ENCODE results near the gene SLC16A6.

SLC16A6 gene

DNA sequence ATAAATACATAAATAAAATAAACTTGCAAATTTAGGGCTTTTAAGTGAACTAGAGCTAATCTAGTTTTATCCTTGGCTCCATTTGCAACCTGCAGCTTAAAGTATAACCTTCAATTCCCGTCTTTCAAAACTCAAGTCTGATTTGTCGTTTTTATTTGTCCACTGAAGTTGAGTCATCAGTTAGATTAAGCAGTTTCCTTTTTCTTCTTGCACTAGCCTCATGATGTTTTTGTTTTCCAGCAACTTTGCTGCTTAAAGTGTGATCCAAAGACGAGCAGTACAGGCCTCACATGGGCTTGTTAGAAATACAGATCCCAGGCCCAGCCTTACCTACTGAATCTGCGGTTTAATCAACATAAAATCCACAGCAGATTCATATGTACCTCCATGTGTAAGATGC lies 14.2 kb upstream of the SLC16A6 start:
- CTCF ChIA-PET: no interaction called here

DNA sequence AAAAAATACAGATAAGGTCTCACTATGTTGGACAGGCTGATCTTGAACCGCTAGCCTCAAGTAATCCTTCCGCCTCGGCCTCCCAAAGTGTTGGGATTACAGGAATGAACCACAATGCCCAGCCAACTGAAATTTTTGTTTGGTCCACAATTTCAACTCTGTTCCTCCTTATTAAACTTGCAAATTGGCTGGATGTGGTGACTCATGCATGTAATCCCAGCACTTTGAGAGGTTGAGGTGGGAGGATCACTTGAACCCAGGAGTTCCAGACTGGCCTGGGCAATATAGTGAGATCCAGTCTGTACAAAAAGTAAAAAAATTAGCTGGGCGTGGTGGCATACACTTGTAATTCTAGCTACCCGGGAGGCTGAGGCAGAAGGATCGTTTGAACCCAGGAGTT lies 13.8 kb upstream of the SLC16A6 start:
- TF ChIP-seq, protein P1, sequence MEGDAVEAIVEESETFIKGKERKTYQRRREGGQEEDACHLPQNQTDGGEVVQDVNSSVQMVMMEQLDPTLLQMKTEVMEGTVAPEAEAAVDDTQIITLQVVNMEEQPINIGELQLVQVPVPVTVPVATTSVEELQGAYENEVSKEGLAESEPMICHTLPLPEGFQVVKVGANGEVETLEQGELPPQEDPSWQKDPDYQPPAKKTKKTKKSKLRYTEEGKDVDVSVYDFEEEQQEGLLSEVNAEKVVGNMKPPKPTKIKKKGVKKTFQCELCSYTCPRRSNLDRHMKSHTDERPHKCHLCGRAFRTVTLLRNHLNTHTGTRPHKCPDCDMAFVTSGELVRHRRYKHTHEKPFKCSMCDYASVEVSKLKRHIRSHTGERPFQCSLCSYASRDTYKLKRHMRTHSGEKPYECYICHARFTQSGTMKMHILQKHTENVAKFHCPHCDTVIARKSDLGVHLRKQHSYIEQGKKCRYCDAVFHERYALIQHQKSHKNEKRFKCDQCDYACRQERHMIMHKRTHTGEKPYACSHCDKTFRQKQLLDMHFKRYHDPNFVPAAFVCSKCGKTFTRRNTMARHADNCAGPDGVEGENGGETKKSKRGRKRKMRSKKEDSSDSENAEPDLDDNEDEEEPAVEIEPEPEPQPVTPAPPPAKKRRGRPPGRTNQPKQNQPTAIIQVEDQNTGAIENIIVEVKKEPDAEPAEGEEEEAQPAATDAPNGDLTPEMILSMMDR (IDR thresholded peaks at IDR 0.05; ENCODE audit: insufficient read depth, low read length, missing control alignments): no peak
- H3K4me3 ChIP-seq (ENCODE audit: low read depth, low read length): no peak overlapping the region
- DNase-seq (ENCODE audit: low read depth, low spot score): no peak
- ChIA-PET POLR2A (no interaction called here), CTCF (no interaction called here)

More for the DNA sequence above, 14.2 kb upstream of the SLC16A6 start:
- TF ChIP-seq, protein P1 (IDR thresholded peaks at IDR 0.05; ENCODE audit: insufficient read depth, low read length, missing control alignments): no peak
- POLR2A ChIA-PET: no interaction called here
- H3K4me3 ChIP-seq (ENCODE audit: low read depth, low read length): no peak overlapping the region
- no peak for DNase-seq (ENCODE audit: low read depth, low spot score)

DNA sequence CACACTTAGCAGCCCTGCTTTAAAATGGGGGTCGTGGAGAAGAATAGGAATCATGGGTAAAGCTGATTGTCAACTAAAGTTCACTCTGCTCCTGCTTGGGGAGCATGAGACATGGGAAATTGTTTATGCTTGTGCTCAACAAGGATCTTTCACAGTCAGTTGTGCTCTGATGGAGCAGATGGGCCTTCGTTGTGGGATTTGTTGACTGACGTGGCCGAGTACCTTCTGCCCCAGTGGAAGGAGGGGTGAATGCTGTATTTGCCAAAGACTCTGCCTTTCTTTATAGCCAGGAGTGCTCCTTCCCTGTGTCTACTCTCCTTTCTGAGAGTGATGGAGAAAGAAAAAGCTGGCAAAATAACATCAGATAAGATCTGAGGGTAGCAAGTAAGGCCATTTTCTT lies 11.7 kb upstream of the SLC16A6 start:
- no peak for DNase-seq (ENCODE audit: low read depth, low spot score)
- ChIA-PET POLR2A (no interaction called here), CTCF (interaction anchor here (1.3 to 1.6 kb wide), 2 partner anchors 22 to 97 kb away, joined by 3 to 4 read pairs; no protein-coding TSS in a partner anchor)
- no peak overlapping the region for H3K4me3 ChIP-seq (ENCODE audit: low read depth, low read length)
- TF ChIP-seq, protein P1 (IDR thresholded peaks at IDR 0.05; ENCODE audit: insufficient read depth, low read length, missing control alignments): no peak

DNA sequence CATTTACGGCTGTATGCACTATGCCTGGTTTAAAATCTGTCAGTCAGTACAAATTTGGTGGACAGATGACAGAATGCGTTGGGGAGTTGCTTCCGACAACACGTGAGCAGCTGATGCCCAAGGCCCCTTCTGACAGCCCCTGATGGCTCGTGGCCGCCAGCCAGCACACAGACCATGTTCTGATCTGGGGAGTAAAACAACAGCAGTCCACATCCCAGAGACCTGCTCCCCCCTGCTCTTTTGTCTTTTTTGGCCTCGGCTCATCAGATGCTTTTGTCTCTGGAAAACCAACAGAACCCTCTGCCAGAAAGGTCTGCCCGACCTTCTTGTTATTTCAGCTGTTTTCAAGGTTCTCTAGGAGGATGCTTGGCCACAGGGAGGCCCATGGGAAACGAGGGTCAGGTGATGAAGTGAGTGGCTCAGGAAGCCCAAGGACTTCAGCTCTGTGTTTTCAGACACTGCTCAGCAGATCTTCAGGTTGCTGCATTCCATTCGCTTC lies 11.2 kb upstream of the SLC16A6 start:
- no peak for DNase-seq (ENCODE audit: low read depth, low spot score)
- TF ChIP-seq, protein P1 (IDR thresholded peaks at IDR 0.05; ENCODE audit: insufficient read depth, low read length, missing control alignments): no peak
- CTCF ChIA-PET: interaction anchor here (1.3 to 1.6 kb wide), 2 partner anchors 22 to 97 kb away, joined by 3 to 4 read pairs; no protein-coding TSS in a partner anchor
- H3K4me3 ChIP-seq (ENCODE audit: low read depth, low read length): no peak overlapping the region
- POLR2A ChIA-PET: no interaction called here

DNA sequence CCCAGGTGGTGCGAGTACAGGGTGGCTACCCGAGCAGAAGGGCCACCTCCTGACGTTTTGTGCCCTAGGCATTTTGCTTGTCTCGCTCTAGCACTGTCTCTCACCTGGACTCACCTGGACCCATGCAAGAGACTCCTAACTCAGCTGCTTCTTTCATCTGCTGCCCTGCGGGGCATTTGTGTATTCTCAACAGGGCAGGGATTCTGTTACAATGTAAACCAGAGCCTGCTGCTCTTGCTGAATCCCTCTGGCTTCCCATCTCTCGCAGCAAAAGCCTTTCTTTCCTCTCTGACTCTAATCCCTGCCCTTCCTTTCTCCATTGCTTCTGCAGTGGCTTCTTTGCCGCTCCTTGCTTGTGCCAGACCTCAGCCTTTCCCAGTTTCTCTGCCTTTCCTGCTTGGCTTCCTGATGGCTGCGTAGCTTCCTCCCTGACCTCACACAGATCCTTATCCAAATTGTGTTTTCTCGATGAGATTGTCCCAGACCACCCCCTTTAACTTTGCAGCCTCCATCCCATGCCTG lies 10.6 kb upstream of the SLC16A6 start:
- CTCF ChIA-PET: interaction anchor here (1.3 to 1.6 kb wide), 2 partner anchors 23 to 98 kb away, joined by 3 to 4 read pairs; no protein-coding TSS in a partner anchor

DNA sequence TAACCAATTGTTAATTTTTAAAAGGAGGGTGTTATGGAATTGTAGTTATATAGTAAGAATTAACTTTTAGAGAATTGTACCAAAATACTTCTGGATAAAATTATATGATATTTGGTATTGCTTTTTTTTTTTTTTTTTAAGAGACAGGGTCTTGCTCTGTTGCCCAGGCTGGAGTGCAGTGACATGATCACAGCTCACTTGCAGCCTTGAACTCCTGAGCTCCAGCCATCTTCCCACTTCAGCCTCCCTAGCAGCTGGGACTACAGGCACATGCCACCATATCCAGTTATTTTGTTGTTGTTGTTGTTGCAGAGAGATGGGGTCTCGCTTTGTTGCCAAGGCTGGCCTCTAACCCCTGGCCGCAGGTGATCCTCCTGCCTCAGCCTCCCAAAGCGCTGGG lies 8.9 kb upstream of the SLC16A6 start:
- TF ChIP-seq, protein P1 (IDR thresholded peaks at IDR 0.05; ENCODE audit: insufficient read depth, low read length, missing control alignments): no peak
- POLR2A ChIA-PET: no interaction called here
- no peak for DNase-seq (ENCODE audit: low read depth, low spot score)
- CTCF ChIA-PET: no interaction called here
- H3K4me3 ChIP-seq (ENCODE audit: low read depth, low read length): no peak overlapping the region

More for the DNA sequence above, 10.6 kb upstream of the SLC16A6 start:
- TF ChIP-seq, protein P1 (IDR thresholded peaks at IDR 0.05; ENCODE audit: insufficient read depth, low read length, missing control alignments): no peak
- DNase-seq (ENCODE audit: low read depth, low spot score): no peak
- H3K4me3 ChIP-seq (ENCODE audit: low read depth, low read length): no peak overlapping the region
- POLR2A ChIA-PET: no interaction called here
